ENCODE measurements around the gene SHISAL2A. TPM values are rescaled to one million over a fixed set of nuclear protein-coding genes. Genes with fewer than 3 reads are reported as not detected.

Gene SHISAL2A
- total and polyA plus RNA-seq, 2 of the 8 experiments (the other 6 are each of a cell fraction or from before 2014, with no cell fraction given) = 0.74 to 2.1 TPM

GRCh38 chr1:52665006-52665941 lies 32.3 kb downstream of the SHISAL2A start:
- H2AFZ ChIP-seq (ENCODE audit: low read length) = no peak overlapping the region
- H3K4me1 ChIP-seq (replicated peaks in 1 of 4; ENCODE audit: control insufficient read depth in 3 of 4, insufficient read depth in 4 of 4, low read length in 3 of 4) = peaks cover 5 to 20% (median 10%) of the 10 kb centered on the region in 4 experiments; a peak in 5 of 7 replicates
- no peaks in the 10 kb centered on the region for H3K9me3 ChIP-seq (ENCODE audit: insufficient read depth in 2 of 2, low read depth in 1 of 2, low read length in 1 of 2)
- CTCF ChIA-PET (ENCODE audit: partially characterized antibody) = interaction anchor here (0.5 to 1.9 kb wide), 7 partner anchors 20 to 988 kb away, joined by 3 to 5 read pairs (median 4); partner anchors contain the start of gene SHISAL2A
- H3K4ac ChIP-seq (replicated peaks; ENCODE audit: insufficient read length, low read depth, low read length) = no peak overlapping the region
- H3K18ac ChIP-seq (ENCODE audit: extremely low read depth, low read length) = no peak overlapping the region
- H3K27me3 ChIP-seq (replicated peaks in 1 of 4; ENCODE audit: control insufficient read depth in 3 of 4, extremely low read depth in 1 of 4, insufficient read depth in 3 of 4, low read length in 3 of 4) = no peaks in the 10 kb centered on the region
- 91% methylated on average over 8 of the region's 8 CpGs; no CpG with 5 or more reads in 1 of the 2 experiments for WGBS, 2 experiments (ENCODE audit: extremely low coverage in 1 of 2, insufficient coverage in 1 of 2, insufficient read length in 1 of 2, insufficient replicate concordance in 2 of 2, low coverage in 1 of 2, low lambda C conversion rate in 2 of 2, missing lambda C conversion rate in 1 of 2)
- no peaks in the 10 kb centered on the region for H4K20me1 ChIP-seq (replicated peaks in 1 of 2; ENCODE audit: control insufficient read depth in 1 of 2, insufficient read depth in 2 of 2, low read length in 2 of 2)
- H2BK5ac ChIP-seq (ENCODE audit: low read depth, low read length) = no peak overlapping the region
- H3K4me3 ChIP-seq (ENCODE audit: extremely low read depth in 1 of 4, insufficient read depth in 2 of 4, low read depth in 3 of 4, low read length in 4 of 4) = no peak overlapping the region
- no peak overlapping the region for H3K56ac ChIP-seq (replicated peaks; ENCODE audit: insufficient read length, low read depth, low read length)
- H3K36me3 ChIP-seq (ENCODE audit: control insufficient read depth in 2 of 4, insufficient read depth in 4 of 4, low read length in 3 of 4) = no peaks in the 10 kb centered on the region
- H2BK12ac ChIP-seq (ENCODE audit: low read depth, low read length) = no peak overlapping the region; the same call in 1 of the 2 replicates
- FAIRE-seq (no peak), DNase-seq (ENCODE audit: low read depth in 1 of 2, low spot score in 2 of 2) (no peak)
- H4K8ac ChIP-seq (ENCODE audit: extremely low read depth, insufficient read depth, low read length) = no peak overlapping the region; the same call in 1 of the 2 replicates
- H4K91ac ChIP-seq (replicated peaks; ENCODE audit: insufficient read length, low read length) = peak overlapping the region; percentile 58
- H2AK5ac ChIP-seq (ENCODE audit: low read depth, low read length) = no peak overlapping the region
- H3K27ac ChIP-seq (ENCODE audit: low read depth, low read length) = no peak overlapping the region
- H4K5ac ChIP-seq (ENCODE audit: insufficient read length, low read depth, low read length) = no peak overlapping the region
- H2BK15ac ChIP-seq (ENCODE audit: low read length) = no peak overlapping the region
- no peaks in the 10 kb centered on the region for H3K79me1 ChIP-seq (ENCODE audit: low read depth, low read length)
- no peak overlapping the region for H3K23ac ChIP-seq (ENCODE audit: insufficient read length)
- no peak overlapping the region for H3K4me2 ChIP-seq (ENCODE audit: insufficient read depth in 1 of 2, low read depth in 2 of 2, low read length in 2 of 2)
- H2BK120ac ChIP-seq (replicated peaks; ENCODE audit: low read depth, low read length) = no peak overlapping the region
- no peak overlapping the region for H3K14ac ChIP-seq (ENCODE audit: insufficient read length)
- POLR2A ChIA-PET (ENCODE audit: partially characterized antibody) = interaction anchor here (1.4 kb wide), 1 partner anchor 15 kb away, joined by 4 read pairs; no protein-coding TSS in a partner anchor
- no peak overlapping the region for H2BK20ac ChIP-seq (ENCODE audit: low read length)
- H3K9ac ChIP-seq (replicated peaks in 1 of 4; ENCODE audit: extremely low read depth in 1 of 4, low read depth in 3 of 4, low read length in 3 of 4) = no peak overlapping the region
- H3K79me2 ChIP-seq (ENCODE audit: control insufficient read depth in 1 of 2, insufficient read depth in 2 of 2, low read length in 2 of 2) = no peaks in the 10 kb centered on the region
- no peaks in the 10 kb centered on the region for H3K23me2 ChIP-seq (ENCODE audit: low read depth, low read length)
- no peak for TF ChIP-seq NRF1 (IDR thresholded peaks at IDR 0.05; ENCODE audit: low read depth, low read length)
- TF ChIP-seq CEBPB (IDR thresholded peaks at IDR 0.05; ENCODE audit: low read depth, low read length) = no peak
- TF ChIP-seq KDM5A (IDR thresholded peaks at IDR 0.05; ENCODE audit: low read length) = no peak
- no peak for TF ChIP-seq USF2 (IDR thresholded peaks at IDR 0.05; ENCODE audit: low read length)
- no peak for TF ChIP-seq EZH2 (IDR thresholded peaks at IDR 0.05; ENCODE audit: low read depth, low read length, severe bottlenecking)
- TF ChIP-seq MAFK (IDR thresholded peaks at IDR 0.05; ENCODE audit: low read depth, low read length) = no peak
- TF ChIP-seq SUZ12 (IDR thresholded peaks at IDR 0.05; ENCODE audit: low read length) = no peak
- no peak for TF ChIP-seq TAF1 (IDR thresholded peaks at IDR 0.05; ENCODE audit: low read depth, low read length)
- TF ChIP-seq HDAC2 (IDR thresholded peaks at IDR 0.05; ENCODE audit: borderline replicate concordance in 1 of 2, low read depth in 2 of 2, low read length in 2 of 2) = no peak
- no peak for TF ChIP-seq TBP (IDR thresholded peaks at IDR 0.05; ENCODE audit: low read depth, low read length)

Measured in H1 (cell line).